H1 (cell line): Measurements from ENCODE around the gene FGFBP1.

Experiments
- HDAC2 ChIP-seq, 2 experiments: fragments of 300-600 bp in 1 of 2; sonication (generic) in 1 of 2; IDR thresholded peaks; 2 replicates each; pipeline ENCODE4 v1.6.1; 2011 to 2012; ENCODE audit warnings: low read depth in 2 of 2, low read length in 2 of 2, mild to moderate bottlenecking in 2 of 2, moderate library complexity in 2 of 2, borderline replicate concordance in 1 of 2, inconsistent platforms in 1 of 2
- NANOG ChIP-seq: IDR thresholded peaks from 2 replicates; pipeline ENCODE4 v1.6.1; 2011; ENCODE audit warnings: low read length, low read depth, mild to moderate bottlenecking, inconsistent platforms; ENCODE audit not compliant: insufficient read depth, poor library complexity, severe bottlenecking
- PHF8 ChIP-seq: fragments of 200-600 bp; sonication (generic); conservative IDR thresholded peaks from 2 replicates; pipeline ENCODE4 v1.7.1; 2012; ENCODE audit warnings: low read depth, mild to moderate bottlenecking, inconsistent platforms, low read length, moderate library complexity
- POLR2A ChIP-seq, 2 experiments: IDR thresholded peaks; 1 replicate in 1 of 2; 2 replicates in 1 of 2; pipeline ENCODE4 v1.6.1; 2011; ENCODE audit warnings: low read depth in 2 of 2, low read length in 2 of 2, mild to moderate bottlenecking in 2 of 2; ENCODE audit errors: control extremely low read depth in 1 of 2
- POLR2AphosphoS5 ChIP-seq: IDR thresholded peaks from 2 replicates; pipeline ENCODE4 v1.6.1; 2011; ENCODE audit warnings: low read depth, low read length
- RAD21 ChIP-seq, 2 experiments: IDR thresholded peaks in 1 of 2; conservative IDR thresholded peaks in 1 of 2; 2 replicates each; pipeline ENCODE4 v1.6.1; 2011; ENCODE audit warnings: low read depth in 2 of 2, low read length in 2 of 2, improper control_type of control experiment in 1 of 2, inconsistent platforms in 1 of 2, mild to moderate bottlenecking in 1 of 2, moderate library complexity in 1 of 2
- SIN3A ChIP-seq, 2 experiments: IDR thresholded peaks in 1 of 2; conservative IDR thresholded peaks in 1 of 2; 2 replicates each; pipeline ENCODE4 v1.6.1; 2011 to 2012; ENCODE audit warnings: low read length in 2 of 2, improper control_type of control experiment in 1 of 2, low read depth in 1 of 2, mild to moderate bottlenecking in 1 of 2
- SP4 ChIP-seq: IDR thresholded peaks from 2 replicates; pipeline ENCODE4 v1.6.1; 2012; ENCODE audit warnings: low read length, inconsistent platforms
- TAF1 ChIP-seq: IDR thresholded peaks from 2 replicates; pipeline ENCODE4 v1.6.1; 2011; ENCODE audit warnings: mild to moderate bottlenecking, low read depth, low read length
- TAF7 ChIP-seq: optimal IDR thresholded peaks from 2 replicates; pipeline ENCODE3; 2011; ENCODE audit warnings: low read depth, mild to moderate bottlenecking, inconsistent platforms, low read length, moderate library complexity, borderline replicate concordance
- TF ChIP-seq, protein P1 (sequence below), 3 experiments: IDR thresholded peaks; 1 replicate in 2 of 3; 2 replicates in 1 of 3; pipeline versions ENCODE4 v1.5.1 to v1.6.1; 2011; ENCODE audit warnings: low read length in 3 of 3, mild to moderate bottlenecking in 3 of 3, inconsistent platforms in 2 of 3, low read depth in 1 of 3, moderate library complexity in 1 of 3; ENCODE audit not compliant: insufficient read depth in 1 of 3; ENCODE audit errors: control extremely low read depth in 1 of 3

GRCh38 chr4:15936495-15936894 lies 2.0 kb downstream of the FGFBP1 start:
- TF ChIP-seq POLR2A (IDR thresholded peaks at IDR 0.05; ENCODE audit: control extremely low read depth in 1 of 2, low read depth in 2 of 2, low read length in 2 of 2) = no peak
- no peak for TF ChIP-seq POLR2AphosphoS5
- TF ChIP-seq, protein P1, sequence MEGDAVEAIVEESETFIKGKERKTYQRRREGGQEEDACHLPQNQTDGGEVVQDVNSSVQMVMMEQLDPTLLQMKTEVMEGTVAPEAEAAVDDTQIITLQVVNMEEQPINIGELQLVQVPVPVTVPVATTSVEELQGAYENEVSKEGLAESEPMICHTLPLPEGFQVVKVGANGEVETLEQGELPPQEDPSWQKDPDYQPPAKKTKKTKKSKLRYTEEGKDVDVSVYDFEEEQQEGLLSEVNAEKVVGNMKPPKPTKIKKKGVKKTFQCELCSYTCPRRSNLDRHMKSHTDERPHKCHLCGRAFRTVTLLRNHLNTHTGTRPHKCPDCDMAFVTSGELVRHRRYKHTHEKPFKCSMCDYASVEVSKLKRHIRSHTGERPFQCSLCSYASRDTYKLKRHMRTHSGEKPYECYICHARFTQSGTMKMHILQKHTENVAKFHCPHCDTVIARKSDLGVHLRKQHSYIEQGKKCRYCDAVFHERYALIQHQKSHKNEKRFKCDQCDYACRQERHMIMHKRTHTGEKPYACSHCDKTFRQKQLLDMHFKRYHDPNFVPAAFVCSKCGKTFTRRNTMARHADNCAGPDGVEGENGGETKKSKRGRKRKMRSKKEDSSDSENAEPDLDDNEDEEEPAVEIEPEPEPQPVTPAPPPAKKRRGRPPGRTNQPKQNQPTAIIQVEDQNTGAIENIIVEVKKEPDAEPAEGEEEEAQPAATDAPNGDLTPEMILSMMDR (IDR thresholded peaks at IDR 0.05; ENCODE audit: control extremely low read depth in 1 of 3, insufficient read depth in 1 of 3, low read depth in 1 of 3, low read length in 3 of 3) = no peak
- no peak for TF ChIP-seq TAF7
- TF ChIP-seq SP4 = no peak
- no peak for TF ChIP-seq TAF1
- no peak for TF ChIP-seq HDAC2 (IDR thresholded peaks at IDR 0.05; ENCODE audit: borderline replicate concordance in 1 of 2, low read depth in 2 of 2, low read length in 2 of 2)
- TF ChIP-seq RAD21 (IDR thresholded peaks at IDR 0.05 in 1 of 2, conservative IDR thresholded peaks at IDR 0.05 in 1 of 2; ENCODE audit: low read depth in 2 of 2, low read length in 2 of 2) = no peak
- TF ChIP-seq NANOG = no peak
- no peak for TF ChIP-seq PHF8
- TF ChIP-seq SIN3A (conservative IDR thresholded peaks at IDR 0.05 in 1 of 2, IDR thresholded peaks at IDR 0.05 in 1 of 2; ENCODE audit: low read depth in 1 of 2, low read length in 2 of 2) = no peak
